D721Med (cell line): ENCODE data around the gene FILIP1L.
"Not testable (repeated sequence)": the region's sequence is repeated elsewhere in the genome, so short reads cannot be mapped to it uniquely, and the experiment has no call there.

Source experiments
- DNase-seq: peaks from one replicate; pipeline ENCODE4 v3.0.0; 2011; ENCODE audit warnings: low spot score; ENCODE audit not compliant: insufficient read length
- FAIRE-seq: peaks from 2 replicates; lab custom pipeline; 2011; peaks lifted over from hg19 to GRCh38; lab: Jason Lieb, UNC
- CTCF ChIP-seq: IDR thresholded peaks from 2 replicates; pipeline ENCODE4 v1.5.1; 2012; ENCODE audit warnings: mild to moderate bottlenecking, control low read depth; ENCODE audit not compliant: insufficient read depth; ENCODE audit errors: missing control alignments

Gene FILIP1L

GRCh38 chr3:99846477-99847160 is 267.7 kb downstream of the FILIP1L start:
- TF ChIP-seq CTCF = no peak
- DNase-seq (no peak), FAIRE-seq (no peak)

GRCh38 chr3:99845999-99846398 is 268.3 kb downstream of the FILIP1L start:
- TF ChIP-seq CTCF = no peak
- no peak for DNase-seq
- no peak for FAIRE-seq

- no peak for FAIRE-seq
- DNase-seq = no peak
- no peak for TF ChIP-seq CTCF
These were observed 269.0 kb downstream of the FILIP1L start for GRCh38 chr3:99845331-99845730.

GRCh38 chr3:99843590-99844258 is 270.6 kb downstream of the FILIP1L start:
- DNase-seq (no peak), FAIRE-seq (no peak)

GRCh38 chr3:99842826-99843589 is 271.3 kb downstream of the FILIP1L start:
- no peak for DNase-seq

More at GRCh38 chr3:99843590-99844258, 270.6 kb downstream of the FILIP1L start:
- TF ChIP-seq CTCF = no peak

GRCh38 chr3:99841949-99842348 is 272.4 kb downstream of the FILIP1L start:
- not testable (repeated sequence) for FAIRE-seq, DNase-seq

More at GRCh38 chr3:99842826-99843589, 271.3 kb downstream of the FILIP1L start:
- FAIRE-seq = no peak
- peak; percentile 71 for TF ChIP-seq CTCF

GRCh38 chr3:99839613-99840012 is 274.7 kb downstream of the FILIP1L start:
- FAIRE-seq = no peak
- TF ChIP-seq CTCF = no peak
- DNase-seq = no peak
